K562 (cell line): ENCODE data around the gene PLEKHA6. TPM values are rescaled to one million over a fixed set of nuclear protein-coding genes. Genes with fewer than 3 reads are reported as not detected.
A peak's percentile ranks its signal among the peaks of the same experiment; 100 is the strongest.

ENCODE experiments used
- ARNT ChIP-seq, 2 experiments: fragments of 450-650 bp; IDR thresholded peaks; 2 replicates each; pipeline ENCODE4 v1.6.1; 2016; ENCODE audit warnings: mild to moderate bottlenecking in 1 of 2
- BRD9 ChIP-seq: fragments of 450-650 bp; IDR thresholded peaks from 2 replicates; pipeline ENCODE4 v1.6.1; 2018; ENCODE audit warnings: low read depth; ENCODE audit not compliant: partially characterized antibody
- CHCHD3 ChIP-seq: fragments of 250-450 bp; sonication (Bioruptor Pico); IDR thresholded peaks from 2 replicates; pipeline ENCODE4 v2.1.2; 2022; ENCODE audit warnings: mild to moderate bottlenecking
- CREBBP ChIP-seq: IDR thresholded peaks from one replicate; pipeline ENCODE4 v1.6.1; 2012; ENCODE audit warnings: low read depth, mild to moderate bottlenecking, control low read depth, inconsistent platforms, low read length
- DLX4 ChIP-seq: fragments of 250-450 bp; sonication (Bioruptor Pico); IDR thresholded peaks from 2 replicates; pipeline ENCODE4 v1.6.1; 2021; ENCODE audit warnings: mild to moderate bottlenecking
- HCFC1 ChIP-seq: IDR thresholded peaks from 2 replicates; pipeline ENCODE4 v1.6.1; 2012; ENCODE audit warnings: low read depth, low read length, improper control_type of control experiment
- HLTF ChIP-seq: fragments of 450-650 bp; IDR thresholded peaks from 2 replicates; pipeline ENCODE4 v1.6.1; 2016
- JUND ChIP-seq, 2 experiments: IDR thresholded peaks; 2 replicates in 1 of 2; 3 replicates in 1 of 2; pipeline ENCODE4 v1.6.1; 2011; ENCODE audit warnings: borderline replicate concordance in 2 of 2, low read depth in 2 of 2, low read length in 2 of 2, improper control_type of control experiment in 1 of 2, missing biosample characterization in 1 of 2, missing genetic modification characterization in 1 of 2, missing genetic modification reagents in 1 of 2
- NCOA4 ChIP-seq: fragments of 450-650 bp; IDR thresholded peaks from 2 replicates; pipeline ENCODE4 v1.6.1; 2018; ENCODE audit warnings: mild to moderate bottlenecking; ENCODE audit not compliant: partially characterized antibody
- POLR2G ChIP-seq: fragments of 200-400 bp; formaldehyde crosslinking; IDR thresholded peaks from 2 replicates; pipeline ENCODE4 v1.6.1; 2017; ENCODE audit warnings: low read depth, mild to moderate bottlenecking, antibody characterized with exemption, low read length, moderate library complexity
- PRPF4 ChIP-seq: fragments of 200-400 bp; formaldehyde crosslinking; IDR thresholded peaks from one replicate; pipeline ENCODE4 v1.6.1; 2017; ENCODE audit warnings: low read length, low read depth, mild to moderate bottlenecking; ENCODE audit not compliant: insufficient read depth, poor library complexity, severe bottlenecking
- PYGO2 ChIP-seq: fragments of 450-650 bp; IDR thresholded peaks from 2 replicates; pipeline ENCODE4 v1.6.1; 2016; ENCODE audit warnings: mild to moderate bottlenecking, missing genetic modification characterization, moderate library complexity, missing compliant biosample characterization
- SP2 ChIP-seq: IDR thresholded peaks from 2 replicates; pipeline ENCODE4 v1.6.1; 2011; ENCODE audit warnings: mild to moderate bottlenecking, low read depth, low read length, moderate library complexity; ENCODE audit not compliant: poor library complexity, severe bottlenecking; ENCODE audit errors: extremely low read depth
- SUPT5H ChIP-seq: fragments of 450-650 bp; IDR thresholded peaks from 2 replicates; pipeline ENCODE4 v1.6.1; 2016
- TBL1XR1 ChIP-seq, 2 experiments: IDR thresholded peaks; 2 replicates each; pipeline ENCODE4 v1.6.1; 2012; ENCODE audit warnings: improper control_type of control experiment in 2 of 2, low read length in 2 of 2, mild to moderate bottlenecking in 1 of 2
- TCF7L2 ChIP-seq: fragments of 150-350 bp; IDR thresholded peaks from 2 replicates; pipeline ENCODE4 v1.6.1; 2016; ENCODE audit warnings: low read depth, mild to moderate bottlenecking, low read length, moderate library complexity
- THAP12 ChIP-seq: fragments of 250-450 bp; sonication (Bioruptor Pico); IDR thresholded peaks from 2 replicates; pipeline ENCODE4 v1.9.0; 2021; ENCODE audit warnings: mild to moderate bottlenecking, inconsistent platforms
- THRA ChIP-seq: fragments of 450-650 bp; IDR thresholded peaks from 2 replicates; pipeline ENCODE4 v1.6.1; 2017; ENCODE audit warnings: mild to moderate bottlenecking, moderate library complexity
- USF2 ChIP-seq: sonication (generic); formaldehyde crosslinking; IDR thresholded peaks from 2 replicates; pipeline ENCODE4 v1.5.0; 2020; ENCODE audit warnings: missing genetic modification reagents
- YBX1 ChIP-seq: fragments of 450-650 bp; IDR thresholded peaks from 2 replicates; pipeline ENCODE4 v1.7.1; 2016; ENCODE audit warnings: mild to moderate bottlenecking
- ZBTB1 ChIP-seq: sonication (generic); formaldehyde crosslinking; IDR thresholded peaks from 2 replicates; pipeline ENCODE4 v1.8.1; 2023; ENCODE audit warnings: missing genetic modification reagents, low read depth, mild to moderate bottlenecking, borderline replicate concordance
- ZKSCAN8 ChIP-seq: fragments of 200-800 bp; sonication (Bioruptor generic); IDR thresholded peaks from 2 replicates; pipeline ENCODE4 v1.6.1; 2016; ENCODE audit warnings: missing genetic modification characterization, missing compliant biosample characterization
- ZNF764 ChIP-seq: fragments of 250-450 bp; sonication (Bioruptor Pico); IDR thresholded peaks from 2 replicates; pipeline ENCODE4 v1.4.0; 2020; ENCODE audit warnings: low read depth, mild to moderate bottlenecking, moderate library complexity
- polyA plus RNA-seq, 8 experiments: library from polyadenylated mRNA; depleted of rRNA in 4 of 8; stranded (reverse) in 5 of 8; unstranded in 3 of 8; fragments of >200 nt; fragmentation: Nextera tagmentation in 2 of 8; fragmentation: Illumina TruSeq in 1 of 8; extraction: Ambion mirVana in 2 of 8; extraction: Trizol in 1 of 8; gene quantifications; 2 replicates each; pipeline versions ENCODE4 v1.2.1 to v1.2.3, GENCODE V29; 2011 to 2014; ENCODE audit warnings: inconsistent platforms in 1 of 8, missing spikeins in 1 of 8
- total RNA-seq, 7 experiments: library from RNA; depleted of rRNA in 6 of 7; stranded (reverse); fragments of >200 nt in 6 of 7; fragmentation: Illumina TruSeq in 2 of 7; extraction: Trizol in 2 of 7; gene quantifications; 2 replicates each; pipeline versions ENCODE4 v1.2.1 to v1.2.3, GENCODE V29; 2011 to 2021; ENCODE audit warnings: low replicate concordance in 1 of 7

Gene PLEKHA6
- total and polyA plus RNA-seq, 9 of the 15 experiments (the other 6 are each of a cell fraction or from before 2014, with no cell fraction given), result under 0.01 to 0.33 (median 0.01) TPM; not detected in 4

- TF ChIP-seq CREBBP, result no peak
- no peak; a peak in 1 of 4 replicates for TF ChIP-seq ARNT (IDR thresholded peaks at IDR 0.05)
- TF ChIP-seq HCFC1, result no peak
- no peak for TF ChIP-seq ZNF764 (CRISPR knock-in tag)
- no peak for TF ChIP-seq NCOA4
- TF ChIP-seq TCF7L2, result no peak
- TF ChIP-seq ZBTB1 (CRISPR knock-in tag), result no peak
- TF ChIP-seq THAP12 (CRISPR knock-in tag), result no peak
- TF ChIP-seq YBX1, result no peak
- TF ChIP-seq BRD9, result peak; percentile 43
- TF ChIP-seq TBL1XR1 (IDR thresholded peaks at IDR 0.05; ENCODE audit: low read length in 2 of 2), result peak in 1 of 2 experiments; percentile 67; a peak in 2 of 4 replicates
- TF ChIP-seq CHCHD3 (CRISPR knock-in tag), result no peak
- no peak for TF ChIP-seq POLR2G
- peak; percentile 73 for TF ChIP-seq ZKSCAN8 (CRISPR knock-in tag)
- TF ChIP-seq JUND (IDR thresholded peaks at IDR 0.05; ENCODE audit: borderline replicate concordance, low read depth, low read length), result peak; percentile 90
- peak; percentile 96 for TF ChIP-seq JUND (tag; IDR thresholded peaks at IDR 0.05; ENCODE audit: borderline replicate concordance, low read depth, low read length)
- TF ChIP-seq USF2 (CRISPR knock-in tag), result no peak
- no peak for TF ChIP-seq PRPF4
- TF ChIP-seq SUPT5H, result no peak
- TF ChIP-seq HLTF, result peak; percentile 58; the same call in 1 of the 2 replicates
- TF ChIP-seq THRA, result no peak
- no peak for TF ChIP-seq DLX4 (CRISPR knock-in tag)
- TF ChIP-seq PYGO2 (tag), result no peak
- no peak for TF ChIP-seq SP2
These were observed 182.6 kb downstream of the PLEKHA6 start (continued) for GRCh38 chr1:204177133-204177532.
